GM19438 (cell line): ENCODE results near the gene DCHS1.
A peak's percentile ranks its signal among the peaks of the same experiment; 100 is the strongest.

ENCODE experiments used
- ATAC-seq: cut with Tn5 transposase; IDR thresholded peaks from one replicate; pipeline ENCODE4 v1.9.1; 2021; ENCODE audit warnings: low read depth; ENCODE audit not compliant: unreplicated experiment

DCHS1 gene

DNA sequence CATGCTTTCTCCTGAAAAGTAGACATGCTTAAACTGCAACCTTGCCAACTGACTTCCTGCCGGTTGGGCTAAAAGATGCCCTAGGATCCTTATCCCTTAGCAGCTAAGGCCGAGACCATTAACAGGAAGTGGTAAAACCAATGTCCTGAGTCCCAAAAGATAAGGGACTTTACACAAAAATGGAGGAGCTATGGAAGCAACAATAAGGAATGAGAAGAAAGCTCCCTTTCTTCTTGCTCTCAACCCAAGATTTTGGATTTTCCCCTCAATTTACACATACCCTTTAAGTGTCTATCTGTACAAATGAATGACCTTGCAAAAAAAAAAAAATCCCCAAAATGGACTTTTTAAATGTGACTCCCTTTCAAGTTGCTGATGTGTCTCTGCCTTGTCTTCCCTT is 16.4 kb upstream of the DCHS1 start:
- ATAC-seq, result no peak

DNA sequence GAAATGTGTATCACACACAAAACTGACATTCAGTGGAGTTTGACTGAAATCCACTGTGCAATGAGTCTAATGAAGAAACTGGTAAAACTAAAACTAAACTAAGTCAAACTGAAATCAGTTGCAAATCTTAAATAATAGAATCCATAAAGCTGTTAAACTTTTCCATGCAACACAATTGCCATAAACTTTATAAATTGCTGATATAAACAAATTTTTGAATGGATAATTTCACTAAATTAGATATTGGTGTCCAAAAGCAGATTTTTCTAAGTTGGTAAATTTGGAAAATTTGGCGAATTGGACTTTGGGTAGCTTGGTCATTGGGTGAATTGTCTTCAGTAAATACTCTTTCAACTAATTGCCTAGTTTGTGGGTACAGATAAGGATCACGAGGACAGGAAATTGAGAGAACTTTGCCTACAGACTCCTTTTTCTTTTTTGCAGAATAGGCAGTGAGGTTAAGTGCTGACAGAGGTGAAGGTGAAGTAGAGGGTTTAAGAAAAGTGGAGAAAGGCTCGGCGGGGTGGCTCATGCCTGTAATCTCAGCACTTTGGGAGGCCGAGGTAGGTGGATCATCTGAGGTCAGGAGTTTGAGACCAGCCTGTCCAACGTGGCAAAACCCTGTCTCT is 14.7 kb upstream of the DCHS1 start:
- no peak for ATAC-seq

DNA sequence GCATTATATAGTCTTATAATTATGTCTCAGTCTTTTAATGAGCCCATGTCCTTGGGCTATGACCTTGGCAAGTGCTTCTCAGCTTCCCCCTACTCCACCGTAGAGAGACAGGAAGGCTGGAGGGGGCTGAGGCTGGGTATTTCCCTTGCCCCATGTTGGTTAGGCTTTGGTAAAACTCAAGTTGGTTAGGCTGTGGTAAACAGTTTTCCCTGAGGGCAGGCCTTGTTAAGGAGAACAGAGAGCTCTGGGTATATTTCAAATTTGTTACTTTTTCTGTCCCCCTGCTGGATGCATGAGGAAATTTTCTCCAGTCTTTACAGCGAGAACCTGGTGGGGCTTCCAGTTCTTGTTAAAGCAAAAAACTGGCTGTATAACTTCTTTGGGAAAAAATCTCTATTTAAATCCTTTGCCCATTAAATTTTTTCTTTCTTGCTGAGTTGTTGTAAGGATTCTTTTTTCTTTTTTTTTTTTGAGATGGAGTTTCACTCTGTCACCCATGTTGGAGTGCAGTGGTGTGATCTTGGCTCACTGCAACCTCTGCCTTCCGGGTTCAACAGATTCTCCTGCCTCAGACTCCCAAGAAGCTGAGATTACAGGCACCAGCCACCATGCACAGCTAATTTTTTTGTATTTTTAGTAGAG is 12.2 kb upstream of the DCHS1 start:
- ATAC-seq, result peak; percentile 80

DNA sequence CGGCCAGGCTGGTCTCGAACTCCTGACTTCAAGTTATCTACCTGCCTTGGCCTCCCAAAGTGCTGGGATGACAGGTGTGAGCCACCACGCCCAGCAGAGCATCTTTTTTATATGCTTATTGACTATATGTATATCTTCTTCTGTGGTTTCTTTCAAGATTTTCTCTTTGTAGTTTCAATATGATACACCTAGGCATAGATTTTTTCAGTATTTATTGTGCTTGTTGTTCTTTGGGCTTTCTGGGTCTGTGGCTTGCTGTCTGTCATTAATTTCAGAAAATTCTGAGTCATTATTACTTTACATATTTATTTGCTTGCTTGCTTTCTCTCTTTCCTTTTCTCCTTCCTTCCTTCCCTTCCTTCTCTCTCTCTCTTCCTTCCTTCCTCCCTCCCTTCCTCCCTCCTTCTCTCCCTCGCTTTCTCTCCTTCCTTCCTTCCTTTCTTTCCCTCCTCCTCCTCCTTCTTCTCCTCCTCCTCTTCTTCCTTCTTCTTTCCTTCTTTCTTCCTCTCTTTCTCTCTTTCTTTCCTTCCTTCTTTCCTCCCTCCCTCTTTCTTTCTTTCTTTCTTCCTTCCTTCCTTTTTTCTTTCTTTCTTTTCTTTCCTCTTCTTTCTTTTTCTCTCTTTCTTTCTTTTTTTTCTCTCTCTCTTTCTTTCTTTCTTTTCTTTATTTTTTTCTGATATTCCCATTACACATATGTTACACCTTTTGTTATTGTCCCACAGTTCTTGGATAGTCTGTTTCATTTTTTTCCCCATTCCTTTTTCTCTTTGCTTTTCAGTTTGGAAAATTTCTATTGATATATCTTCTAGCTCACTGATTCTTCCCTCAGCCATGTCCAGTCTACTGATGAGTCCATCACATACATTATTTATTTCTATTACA is 10.9 kb upstream of the DCHS1 start:
- ATAC-seq, result no peak

DNA sequence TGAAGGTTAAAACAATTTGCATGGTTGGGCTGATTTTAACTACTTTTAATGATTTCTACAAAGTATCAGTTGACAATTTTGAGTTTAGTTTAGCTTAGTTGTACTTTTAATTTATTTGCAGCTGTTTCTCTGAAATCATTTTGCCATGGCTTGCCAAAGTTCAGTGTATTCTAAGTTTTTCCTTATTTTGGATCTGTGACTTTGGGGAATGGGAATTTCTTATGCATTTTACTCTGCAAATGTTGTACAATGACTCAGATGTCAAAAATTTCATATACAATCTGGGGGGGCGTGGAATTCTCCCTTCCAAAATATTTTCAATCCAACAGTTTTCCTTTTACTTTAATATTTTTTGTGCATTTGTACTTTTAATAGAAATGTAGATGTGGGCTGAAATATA is 8.9 kb upstream of the DCHS1 start:
- ATAC-seq, result no peak

- no peak for ATAC-seq
Observed at GRCh38 chr11:6663794-6664469, 8.3 kb upstream of the DCHS1 start.

DNA sequence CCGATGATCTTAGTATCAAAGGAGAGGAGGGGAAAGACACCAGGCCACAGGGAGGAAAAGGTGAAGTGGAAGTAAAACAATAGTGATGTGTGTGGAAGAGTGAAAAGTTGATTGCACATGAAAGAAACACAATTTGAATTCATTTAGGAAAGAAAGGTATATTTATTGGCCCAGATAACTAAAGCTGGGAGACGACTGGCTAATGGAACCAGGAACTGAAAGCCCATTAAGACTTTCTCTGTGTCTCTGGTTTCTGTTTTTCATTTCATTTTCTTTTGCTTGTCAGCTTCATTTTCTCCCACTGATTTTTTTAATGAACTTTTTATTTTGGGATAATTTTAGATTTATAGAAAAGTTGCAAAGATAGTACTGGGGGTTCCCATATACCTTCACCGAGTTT is 5.1 kb upstream of the DCHS1 start:
- ATAC-seq, result no peak

DNA sequence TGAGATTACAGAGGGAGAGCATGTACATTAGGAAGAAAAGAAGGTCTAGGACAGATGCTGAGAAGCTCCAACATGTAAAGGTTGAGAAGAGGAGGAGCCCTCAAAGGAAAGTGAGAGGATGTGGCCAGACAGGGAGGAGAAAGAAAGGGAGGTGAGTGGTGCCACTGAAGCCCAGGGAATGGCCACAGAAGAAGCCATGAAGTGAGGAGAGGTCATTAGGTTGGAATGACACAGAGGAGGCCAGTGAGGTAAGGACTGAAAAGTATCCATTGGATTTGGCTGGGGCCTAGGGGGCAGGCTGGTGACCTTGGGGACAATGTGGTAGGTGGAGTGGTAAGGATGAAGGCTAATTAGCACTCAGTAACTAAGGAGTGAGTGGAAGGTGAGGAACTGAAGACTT is 3.0 kb upstream of the DCHS1 start:
- no peak for ATAC-seq

DNA sequence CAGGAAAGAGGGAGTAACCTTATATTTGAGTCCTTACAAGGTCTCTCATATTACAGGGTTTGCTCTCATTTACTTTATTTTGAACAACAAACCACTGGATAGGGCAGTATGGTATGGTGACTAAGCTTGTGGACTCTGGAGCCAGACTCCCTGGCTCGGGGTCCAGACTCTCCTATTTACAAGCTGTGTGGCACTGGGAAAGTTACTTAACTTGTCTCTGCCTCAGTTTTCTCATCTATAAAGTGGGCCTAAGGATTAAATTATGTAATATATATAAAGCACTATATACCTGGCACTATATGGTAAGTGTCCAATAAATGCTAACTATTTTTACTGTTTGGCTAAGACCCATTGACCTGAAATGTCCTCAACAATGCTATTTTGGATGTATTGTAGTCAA is 1.7 kb upstream of the DCHS1 start:
- no peak for ATAC-seq

- ATAC-seq, result no peak
Observed at GRCh38 chr11:6656936-6657335, 1.3 kb upstream of the DCHS1 start.

- no peak for ATAC-seq
Observed at GRCh38 chr11:6656584-6656915, 941 bp upstream of the DCHS1 start.

- no peak for ATAC-seq
Observed at GRCh38 chr11:6655020-6655789, 404 bp downstream of the DCHS1 start.

DNA sequence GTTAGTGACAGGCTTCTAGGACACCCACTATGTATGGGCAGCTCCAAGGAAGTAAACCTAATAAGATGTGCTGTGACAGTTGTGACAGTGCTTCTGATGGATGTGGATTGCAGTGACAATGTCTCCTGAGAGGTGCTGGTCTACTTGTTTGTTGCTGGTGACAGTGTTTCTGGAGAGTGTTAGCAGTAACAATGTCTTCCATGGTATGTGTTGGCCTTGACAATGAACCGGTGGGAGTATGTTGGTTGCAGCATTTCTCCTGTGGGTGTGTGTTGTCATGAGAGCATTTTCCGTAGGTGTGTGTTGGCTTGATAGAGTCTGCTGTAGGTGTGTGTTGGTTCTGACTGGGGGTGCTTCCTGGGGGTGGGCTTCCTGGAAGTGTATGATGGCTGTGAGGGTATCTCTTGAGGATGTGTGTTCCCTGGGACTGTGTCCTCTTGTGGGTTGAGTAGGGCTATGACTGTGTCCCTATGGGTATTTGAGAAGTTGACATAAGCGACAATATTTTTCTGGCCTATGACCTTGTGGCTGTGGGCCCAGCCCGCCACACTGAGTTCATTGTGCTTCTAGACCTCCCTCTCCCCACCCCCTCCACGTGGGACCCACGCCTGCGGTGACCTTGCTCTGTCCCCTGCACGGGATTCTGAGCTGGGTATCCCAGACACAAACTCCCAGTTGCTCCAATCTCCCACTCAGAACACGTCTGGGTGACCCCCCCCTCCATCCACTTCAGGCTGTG is 1.2 kb downstream of the DCHS1 start:
- no peak for ATAC-seq

DNA sequence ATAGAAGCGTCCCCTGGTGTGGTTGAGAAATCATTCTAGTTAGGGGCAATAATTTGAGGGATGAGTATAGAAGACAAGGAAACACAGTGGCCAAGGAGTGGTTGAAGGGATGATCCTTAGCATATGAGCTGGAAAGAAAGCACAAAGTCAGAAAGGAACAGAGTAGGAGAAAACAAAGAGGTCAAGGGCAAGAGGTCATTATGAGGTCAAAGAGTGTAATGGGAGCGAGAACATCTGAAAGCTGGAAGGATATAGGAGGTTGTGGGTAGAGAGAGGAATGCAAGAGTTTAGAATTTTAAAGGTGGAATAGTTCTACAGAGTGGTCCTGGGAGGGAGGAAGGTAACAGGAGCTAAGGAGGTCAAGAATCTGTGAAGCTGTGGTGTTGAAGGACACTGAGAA is 2.0 kb downstream of the DCHS1 start:
- no peak for ATAC-seq

DNA sequence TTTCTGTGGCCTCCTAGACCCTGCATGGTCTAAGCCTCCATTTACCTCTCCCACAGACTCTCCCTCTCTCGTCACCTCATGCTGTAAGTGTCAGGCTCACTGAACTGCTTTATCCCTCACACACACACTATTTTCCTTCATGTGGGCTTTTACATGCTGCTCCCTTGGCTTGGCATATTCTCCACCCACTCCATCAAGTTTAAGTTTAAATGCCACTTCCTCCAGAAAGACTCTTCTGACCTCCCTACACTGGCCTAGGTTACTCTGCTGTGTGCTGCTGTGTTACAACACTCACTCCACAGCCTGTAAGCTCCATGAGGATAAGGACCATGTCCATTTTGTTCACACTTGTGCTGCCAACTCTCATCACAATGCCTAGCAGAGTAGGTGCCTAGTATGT is 2.5 kb downstream of the DCHS1 start:
- ATAC-seq, result no peak

DNA sequence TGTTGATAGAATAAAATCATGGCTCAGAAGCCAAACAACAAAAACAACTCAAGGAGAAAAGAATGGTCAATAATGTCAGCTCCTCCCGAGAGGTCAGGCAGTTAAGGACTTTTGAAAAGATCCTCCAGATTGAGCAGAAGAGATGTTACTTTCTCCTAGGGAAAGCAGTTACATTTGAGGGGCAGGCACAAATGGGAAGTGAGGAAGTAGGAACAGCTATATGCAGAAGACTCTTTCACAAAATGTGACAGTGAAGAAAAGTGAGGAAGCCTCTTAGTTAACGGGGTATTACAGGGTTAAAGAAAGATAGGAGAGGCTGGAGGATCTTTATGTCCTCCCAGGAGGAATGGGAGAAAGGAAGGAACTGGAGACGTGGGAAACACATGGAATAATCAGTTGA is 3.4 kb downstream of the DCHS1 start:
- ATAC-seq, result no peak

DNA sequence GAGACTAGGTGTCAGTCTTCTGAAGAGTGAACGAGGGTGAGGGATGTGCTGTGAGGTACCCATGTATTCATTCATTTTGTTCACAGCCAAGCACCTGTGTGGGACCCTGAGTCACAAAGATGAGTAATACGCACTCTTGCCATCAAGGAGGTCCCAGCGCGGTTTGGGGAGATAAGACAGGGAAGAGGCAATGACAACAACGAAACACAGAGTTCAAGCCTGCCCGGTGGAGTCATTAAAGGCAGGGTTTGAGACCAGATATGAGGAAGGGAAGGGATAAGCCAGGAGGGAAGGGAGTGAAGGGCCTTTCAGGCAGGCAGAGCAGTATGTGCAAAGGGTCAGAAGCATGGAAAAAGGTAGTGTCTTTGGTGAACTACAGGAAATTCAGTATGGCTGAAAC is 4.6 kb downstream of the DCHS1 start:
- no peak for ATAC-seq

- ATAC-seq, result no peak
Observed at GRCh38 chr11:6650104-6650503, 5.5 kb downstream of the DCHS1 start.

DNA sequence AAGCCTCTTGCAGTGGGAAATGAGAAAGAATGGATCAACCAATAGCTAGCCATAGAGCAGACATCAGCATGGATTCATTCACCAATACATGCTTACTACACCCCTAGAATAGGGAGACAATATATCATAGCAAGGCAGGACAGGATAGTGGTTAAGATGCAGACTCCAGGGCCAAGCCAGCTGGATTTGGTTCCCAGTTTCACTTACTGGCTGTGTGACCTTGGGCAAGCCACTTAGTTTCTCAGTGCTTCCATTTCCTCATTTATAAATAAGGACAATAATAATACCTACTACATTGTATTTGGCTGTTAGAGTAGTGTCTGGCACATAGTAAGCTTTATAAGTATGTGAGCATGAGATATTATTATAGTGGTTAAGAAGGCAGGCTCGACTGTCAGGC is 7.1 kb downstream of the DCHS1 start:
- no peak for ATAC-seq

DNA sequence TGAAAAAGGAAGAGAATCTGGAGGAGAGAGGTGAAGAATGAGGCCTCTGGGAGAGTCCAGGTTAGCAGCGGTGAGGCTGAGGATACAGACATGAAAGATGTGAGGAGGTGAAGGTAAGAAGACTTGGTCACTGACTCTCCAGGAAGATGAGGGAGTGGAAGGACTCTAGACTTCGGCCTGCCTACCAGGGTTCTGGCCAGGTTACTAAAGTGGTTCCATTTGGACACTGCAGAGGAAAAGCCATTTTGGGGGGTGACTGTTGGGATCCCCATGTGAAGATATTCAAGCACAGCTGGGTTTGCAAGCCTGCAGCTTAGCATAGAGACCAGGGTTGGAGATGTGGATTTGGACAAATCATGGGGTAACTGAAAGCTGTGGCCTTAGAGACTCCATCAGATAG is 7.8 kb downstream of the DCHS1 start:
- no peak for ATAC-seq
